ENCODE measurements around the gene TGFBR3.

Gene TGFBR3

GRCh38 chr1:91799159-91799558 lies 86.8 kb downstream of the TGFBR3 start:
- no peak for DNase-seq (ENCODE audit: low read depth in 2 of 2)

- no peak for DNase-seq (ENCODE audit: low read depth in 2 of 2)
These were observed 87.2 kb downstream of the TGFBR3 start for GRCh38 chr1:91798740-91799139.

- no peak for DNase-seq (ENCODE audit: low read depth in 2 of 2)
These were observed 87.7 kb downstream of the TGFBR3 start for GRCh38 chr1:91798241-91798648.

- no peak for DNase-seq (ENCODE audit: low read depth in 2 of 2)
These were observed 88.8 kb downstream of the TGFBR3 start for GRCh38 chr1:91797164-91797563.

GRCh38 chr1:91796390-91796654 lies 89.6 kb downstream of the TGFBR3 start:
- DNase-seq (ENCODE audit: low read depth in 2 of 2): no peak

- DNase-seq (ENCODE audit: low read depth in 2 of 2): no peak
These were observed 90.2 kb downstream of the TGFBR3 start for GRCh38 chr1:91795591-91796389.

- DNase-seq (ENCODE audit: low read depth in 2 of 2): no peak
These were observed 92.1 kb downstream of the TGFBR3 start for GRCh38 chr1:91793877-91794276.

GRCh38 chr1:91793189-91793588 lies 92.8 kb downstream of the TGFBR3 start:
- DNase-seq (ENCODE audit: low read depth in 2 of 2): no peak

- no peak for DNase-seq (ENCODE audit: low read depth in 2 of 2)
These were observed 93.4 kb downstream of the TGFBR3 start for GRCh38 chr1:91792489-91793071.

GRCh38 chr1:91791691-91792488 lies 94.1 kb downstream of the TGFBR3 start:
- no peak for DNase-seq (ENCODE audit: low read depth in 2 of 2)

GRCh38 chr1:91791103-91791502 lies 94.8 kb downstream of the TGFBR3 start:
- DNase-seq (ENCODE audit: low read depth in 2 of 2): no peak

GRCh38 chr1:91790392-91790791 lies 95.6 kb downstream of the TGFBR3 start:
- DNase-seq (ENCODE audit: low read depth in 2 of 2): no peak

- DNase-seq (ENCODE audit: low read depth in 2 of 2): no peak
These were observed 96.5 kb downstream of the TGFBR3 start for GRCh38 chr1:91789273-91789997.

GRCh38 chr1:91787919-91788318 lies 98.0 kb downstream of the TGFBR3 start:
- no peak for DNase-seq (ENCODE audit: low read depth in 2 of 2)

GRCh38 chr1:91784616-91785015 lies 101.3 kb downstream of the TGFBR3 start:
- no peak for DNase-seq (ENCODE audit: low read depth in 2 of 2)

GRCh38 chr1:91784191-91784590 lies 101.8 kb downstream of the TGFBR3 start:
- no peak for DNase-seq (ENCODE audit: low read depth in 2 of 2)

- no peak for DNase-seq (ENCODE audit: low read depth in 2 of 2)
These were observed 102.4 kb downstream of the TGFBR3 start for GRCh38 chr1:91783423-91784170.

- no peak for DNase-seq (ENCODE audit: low read depth in 2 of 2)
These were observed 103.9 kb downstream of the TGFBR3 start for GRCh38 chr1:91781901-91782622.

GRCh38 chr1:91781371-91781825 lies 104.6 kb downstream of the TGFBR3 start:
- DNase-seq (ENCODE audit: low read depth in 2 of 2): no peak

GRCh38 chr1:91779548-91780021 lies 106.4 kb downstream of the TGFBR3 start:
- no peak for DNase-seq (ENCODE audit: low read depth in 2 of 2)

GRCh38 chr1:91778964-91779363 lies 107.0 kb downstream of the TGFBR3 start:
- no peak for DNase-seq (ENCODE audit: low read depth in 2 of 2)
